ENCODE data around the gene HENMT1. TPM values are rescaled to one million over a fixed set of nuclear protein-coding genes. Genes with fewer than 3 reads are reported as not detected.
"Not testable (repeated sequence)": the region's sequence is repeated elsewhere in the genome, so short reads cannot be mapped to it uniquely, and the experiment has no call there.

Gene HENMT1
- polyA plus RNA-seq, 1 of the 3 experiments (the other 2 are of a cell fraction) = 0.03 TPM

- TF ChIP-seq PBX3 (IDR thresholded peaks at IDR 0.05) (no peak), TAF1 (IDR thresholded peaks at IDR 0.05; ENCODE audit: borderline replicate concordance, low read depth, low read length) (no peak), RAD21 (IDR thresholded peaks at IDR 0.05; ENCODE audit: low read length) (peak; percentile 91), RXRA (IDR thresholded peaks at IDR 0.05; ENCODE audit: borderline replicate concordance, low read depth) (no peak), MEF2A (IDR thresholded peaks at IDR 0.05; ENCODE audit: borderline replicate concordance, low read depth) (no peak), CHD2 (IDR thresholded peaks at IDR 0.05; ENCODE audit: low read length, partially characterized antibody) (no peak), POLR2AphosphoS5 (IDR thresholded peaks at IDR 0.05; ENCODE audit: low read depth, low read length) (no peak), SMC3 (IDR thresholded peaks at IDR 0.05; ENCODE audit: low read depth, low read length) (peak; percentile 91), USF1 (IDR thresholded peaks at IDR 0.05; ENCODE audit: borderline replicate concordance, low read depth) (no peak), EP300 (IDR thresholded peaks at IDR 0.05; ENCODE audit: borderline replicate concordance in 1 of 2, low read depth in 1 of 2, low read length in 1 of 2) (no peak), FOXJ3 (CRISPR knock-in tag; IDR thresholded peaks at IDR 0.05) (no peak), NFIC (IDR thresholded peaks at IDR 0.05; ENCODE audit: borderline replicate concordance) (no peak), YY1 (IDR thresholded peaks at IDR 0.05; ENCODE audit: low read depth) (no peak)
- TF ChIP-seq, protein P1, sequence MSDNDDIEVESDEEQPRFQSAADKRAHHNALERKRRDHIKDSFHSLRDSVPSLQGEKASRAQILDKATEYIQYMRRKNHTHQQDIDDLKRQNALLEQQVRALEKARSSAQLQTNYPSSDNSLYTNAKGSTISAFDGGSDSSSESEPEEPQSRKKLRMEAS (IDR thresholded peaks at IDR 0.05; ENCODE audit: low read depth) = no peak
These were observed 17.2 kb downstream of the HENMT1 start (continued) for GRCh38 chr1:108643492-108644335.

- H3K9me3 ChIP-seq; H3K9ac ChIP-seq; H2AFZ ChIP-seq (ENCODE audit: low read depth); DNase-seq; POLR2A ChIA-PET; H3K4me3 ChIP-seq (ENCODE audit: low read depth in 2 of 2, low read length in 1 of 2); H3K27ac ChIP-seq (ENCODE audit: low read depth in 2 of 2, low read length in 1 of 2); H4K20me1 ChIP-seq (ENCODE audit: insufficient read depth); H3K9me2 ChIP-seq; H3K36me3 ChIP-seq (replicated peaks in 1 of 2; ENCODE audit: control insufficient read depth in 1 of 2, insufficient read depth in 2 of 2, low read length in 1 of 2); H3K79me2 ChIP-seq (ENCODE audit: insufficient read depth); H3F3A ChIP-seq (replicated peaks; ENCODE audit: insufficient read depth); H3K4me2 ChIP-seq; H3K27me3 ChIP-seq (ENCODE audit: insufficient read depth); H3K4me1 ChIP-seq (ENCODE audit: control insufficient read depth in 1 of 2, insufficient read depth in 2 of 2, low read depth in 1 of 2, low read length in 1 of 2): not testable (repeated sequence)
- WGBS (ENCODE audit: low lambda C conversion rate) = 100% methylated on average over 1 of the region's 28 CpGs
- CTCF ChIA-PET = interaction anchor here (1.1 to 2.0 kb wide), 3 partner anchors 80 to 311 kb away, joined by 3 to 9 read pairs (median 8); partner anchors contain the start of gene EEIG2
These were observed 20.0 kb downstream of the HENMT1 start for GRCh38 chr1:108640863-108641262.
